ENCODE measurements around the gene GRIA2. TPM values are rescaled to one million over a fixed set of nuclear protein-coding genes. Genes with fewer than 3 reads are reported as not detected.

The GRIA2 gene
- polyA plus RNA-seq, 3 donors: not detected

DNA sequence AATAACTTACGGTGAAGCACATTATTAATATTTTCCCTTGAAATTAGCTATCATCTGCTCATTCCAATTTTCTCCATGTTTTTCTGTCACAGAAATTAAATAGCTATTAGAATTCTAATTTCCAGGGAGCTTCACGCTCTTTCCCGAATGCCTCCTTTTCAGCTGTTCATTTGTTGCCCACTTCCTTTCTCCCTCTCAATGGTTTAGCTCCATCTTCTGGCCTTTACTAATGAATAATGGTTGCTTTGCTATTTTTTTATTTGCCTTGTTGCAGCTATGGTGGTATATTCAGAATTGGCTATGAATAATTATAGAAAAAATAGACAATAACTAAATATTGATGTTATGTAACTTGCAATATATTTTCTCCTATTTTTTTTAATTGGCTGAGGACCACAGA is 70.5 kb downstream of the GRIA2 start:
- DNase-seq: no peak
- no peak overlapping the region for H3K4me3 Mint-ChIP-seq
- no peaks in the 10 kb centered on the region for H3K4me1 Mint-ChIP-seq
- Histone ChIP-seq H3K9ac (ENCODE audit: insufficient read depth, low read length, poor library complexity, severe bottlenecking) (no peak overlapping the region), H3K27ac (ENCODE audit: low read depth in 1 of 2, low read length in 2 of 2) (no peak overlapping the region), H2AFZ (ENCODE audit: insufficient read depth, low read depth, low read length, poor library complexity, severe bottlenecking) (no peak overlapping the region), H3K9me3 (replicated peaks in 1 of 2; ENCODE audit: control insufficient read depth in 1 of 2, insufficient read depth in 1 of 2, low read length in 2 of 2) (no peaks in the 10 kb centered on the region), H3K36me3 (replicated peaks in 1 of 2; ENCODE audit: control insufficient read depth in 1 of 2, insufficient read depth in 2 of 2, low read length in 2 of 2) (no peaks in the 10 kb centered on the region), H3K4me3 (replicated peaks in 1 of 3; ENCODE audit: low read depth in 2 of 3, low read length in 3 of 3) (no peak overlapping the region), H3K4me1 (ENCODE audit: control insufficient read depth in 1 of 2, insufficient read depth in 2 of 2, low read length in 2 of 2) (no peaks in the 10 kb centered on the region), H4K20me1 (ENCODE audit: insufficient read depth, low read length) (no peaks in the 10 kb centered on the region), H3K79me2 (ENCODE audit: insufficient read depth, low read length) (no peaks in the 10 kb centered on the region), H3K4me2 (replicated peaks; ENCODE audit: extremely low read depth, low read length, poor library complexity, severe bottlenecking) (no peak overlapping the region), H3K27me3 (ENCODE audit: control insufficient read depth in 2 of 2, insufficient read depth in 2 of 2, low read length in 2 of 2) (no peaks in the 10 kb centered on the region)
- intact Hi-C loops (cut with micrococcal nuclease): no loop called here
- peaks cover 0 to 2% (median 0%) of the 10 kb centered on the region in 3 donors for H3K27me3 Mint-ChIP-seq (ENCODE audit: low read depth in 3 of 3)
- WGBS (ENCODE audit: insufficient coverage): no CpG with 5 or more reads among the region's 3 CpGs
- TF ChIP-seq, protein P1, sequence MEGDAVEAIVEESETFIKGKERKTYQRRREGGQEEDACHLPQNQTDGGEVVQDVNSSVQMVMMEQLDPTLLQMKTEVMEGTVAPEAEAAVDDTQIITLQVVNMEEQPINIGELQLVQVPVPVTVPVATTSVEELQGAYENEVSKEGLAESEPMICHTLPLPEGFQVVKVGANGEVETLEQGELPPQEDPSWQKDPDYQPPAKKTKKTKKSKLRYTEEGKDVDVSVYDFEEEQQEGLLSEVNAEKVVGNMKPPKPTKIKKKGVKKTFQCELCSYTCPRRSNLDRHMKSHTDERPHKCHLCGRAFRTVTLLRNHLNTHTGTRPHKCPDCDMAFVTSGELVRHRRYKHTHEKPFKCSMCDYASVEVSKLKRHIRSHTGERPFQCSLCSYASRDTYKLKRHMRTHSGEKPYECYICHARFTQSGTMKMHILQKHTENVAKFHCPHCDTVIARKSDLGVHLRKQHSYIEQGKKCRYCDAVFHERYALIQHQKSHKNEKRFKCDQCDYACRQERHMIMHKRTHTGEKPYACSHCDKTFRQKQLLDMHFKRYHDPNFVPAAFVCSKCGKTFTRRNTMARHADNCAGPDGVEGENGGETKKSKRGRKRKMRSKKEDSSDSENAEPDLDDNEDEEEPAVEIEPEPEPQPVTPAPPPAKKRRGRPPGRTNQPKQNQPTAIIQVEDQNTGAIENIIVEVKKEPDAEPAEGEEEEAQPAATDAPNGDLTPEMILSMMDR (IDR thresholded peaks at IDR 0.05): no peak
- H3K9me3 Mint-ChIP-seq: peaks cover 0 to 2% (median 0%) of the 10 kb centered on the region in 7 donors
- H3K36me3 Mint-ChIP-seq: no peaks in the 10 kb centered on the region
- H3K27ac Mint-ChIP-seq: no peak overlapping the region

DNA sequence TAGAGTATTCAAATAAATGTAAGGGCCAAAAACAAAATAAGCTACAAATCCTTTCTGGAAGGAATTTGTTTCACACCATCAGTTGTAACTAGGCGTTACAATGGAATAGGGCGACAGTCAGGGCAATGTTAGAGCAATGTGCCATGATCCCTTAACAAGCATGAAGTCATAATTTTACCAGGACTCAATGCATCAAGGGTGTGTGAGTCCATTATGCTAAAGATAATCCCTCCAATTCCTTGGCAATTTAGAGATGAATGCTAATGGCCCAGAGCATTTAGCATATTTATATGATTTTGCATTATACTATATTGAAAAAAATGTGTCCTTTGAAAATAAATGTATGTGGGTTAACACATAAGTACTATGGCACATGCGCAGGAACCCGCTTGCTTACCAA is 73.1 kb downstream of the GRIA2 start:
- Histone ChIP-seq H3K4me2 (replicated peaks; ENCODE audit: extremely low read depth, low read length, poor library complexity, severe bottlenecking) (no peak overlapping the region), H3K36me3 (replicated peaks in 1 of 2; ENCODE audit: control insufficient read depth in 1 of 2, insufficient read depth in 2 of 2, low read length in 2 of 2) (no peaks in the 10 kb centered on the region), H4K20me1 (ENCODE audit: insufficient read depth, low read length) (no peaks in the 10 kb centered on the region), H3K9ac (ENCODE audit: insufficient read depth, low read length, poor library complexity, severe bottlenecking) (no peak overlapping the region), H3K27ac (ENCODE audit: low read depth in 1 of 2, low read length in 2 of 2) (no peak overlapping the region), H2AFZ (ENCODE audit: insufficient read depth, low read depth, low read length, poor library complexity, severe bottlenecking) (no peak overlapping the region), H3K79me2 (ENCODE audit: insufficient read depth, low read length) (no peaks in the 10 kb centered on the region), H3K4me1 (ENCODE audit: control insufficient read depth in 1 of 2, insufficient read depth in 2 of 2, low read length in 2 of 2) (no peaks in the 10 kb centered on the region), H3K9me3 (replicated peaks in 1 of 2; ENCODE audit: control insufficient read depth in 1 of 2, insufficient read depth in 1 of 2, low read length in 2 of 2) (no peaks in the 10 kb centered on the region), H3K4me3 (replicated peaks in 1 of 3; ENCODE audit: low read depth in 2 of 3, low read length in 3 of 3) (no peak overlapping the region), H3K27me3 (ENCODE audit: control insufficient read depth in 2 of 2, insufficient read depth in 2 of 2, low read length in 2 of 2) (no peaks in the 10 kb centered on the region)
- no peak for DNase-seq
- WGBS (ENCODE audit: insufficient coverage): 100% methylated on average over 3 of the region's 4 CpGs
- Mint-ChIP-seq H3K9me3 (no peaks in the 10 kb centered on the region), H3K4me3 (no peak overlapping the region), H3K27ac (no peak overlapping the region), H3K27me3 (ENCODE audit: low read depth in 3 of 3) (peaks cover 0 to 2% (median 0%) of the 10 kb centered on the region in 3 donors), H3K36me3 (no peaks in the 10 kb centered on the region), H3K4me1 (no peaks in the 10 kb centered on the region)
- intact Hi-C loops (cut with micrococcal nuclease): no loop called here
- TF ChIP-seq, protein P1 (IDR thresholded peaks at IDR 0.05): no peak
